Measurements from ENCODE around the gene IZUMO1. TPM values are rescaled to one million over a fixed set of nuclear protein-coding genes. Genes with fewer than 3 reads are reported as not detected.

The IZUMO1 gene
- total and polyA plus RNA-seq, 9 of the 15 experiments (the other 6 are each of a cell fraction or from before 2014, with no cell fraction given): 0.14 to 2.1 (median 0.73) TPM

- TF ChIP-seq ZNF639 (CRISPR knock-in tag; conservative IDR thresholded peaks at IDR 0.05 in 1 of 2, IDR thresholded peaks at IDR 0.05 in 1 of 2) (peak in 1 of 2 experiments; percentile 80; a peak in 2 of 4 replicates), ESRRB (CRISPR knock-in tag; IDR thresholded peaks at IDR 0.05; ENCODE audit: borderline replicate concordance) (no peak), ZC3H4 (CRISPR knock-in tag; IDR thresholded peaks at IDR 0.05; ENCODE audit: borderline replicate concordance) (no peak), MYBL2 (IDR thresholded peaks at IDR 0.05; ENCODE audit: low read depth) (no peak), MYBL2 (CRISPR knock-in tag; IDR thresholded peaks at IDR 0.05; ENCODE audit: borderline replicate concordance) (no peak), ASH1L (IDR thresholded peaks at IDR 0.05; ENCODE audit: borderline replicate concordance, low read depth, partially characterized antibody) (no peak), MYC (IDR thresholded peaks at IDR 0.05; ENCODE audit: low read depth, low read length) (peak; percentile 80), MYC (CRISPR knock-in tag; IDR thresholded peaks at IDR 0.05; ENCODE audit: borderline replicate concordance, low read depth) (no peak), NFRKB (IDR thresholded peaks at IDR 0.05; ENCODE audit: low read depth) (no peak), NFE2 (IDR thresholded peaks at IDR 0.05; ENCODE audit: low read depth) (no peak), ZNF586 (CRISPR knock-in tag; conservative IDR thresholded peaks at IDR 0.05) (no peak), ARHGAP35 (IDR thresholded peaks at IDR 0.05; ENCODE audit: partially characterized antibody) (no peak), SAP30 (IDR thresholded peaks at IDR 0.05; ENCODE audit: borderline replicate concordance, insufficient read depth, low read depth, low read length, poor library complexity, severe bottlenecking) (no peak), MCM7 (IDR thresholded peaks at IDR 0.05) (no peak), ZNF274 (IDR thresholded peaks at IDR 0.05; ENCODE audit: borderline replicate concordance, low read depth, low read length) (no peak), U2AF2 (optimal IDR thresholded peaks at IDR 0.05; ENCODE audit: low read depth, low read length) (no peak), ZNF507 (tag; conservative IDR thresholded peaks at IDR 0.05) (no peak), ZNF165 (CRISPR knock-in tag; IDR thresholded peaks at IDR 0.05; ENCODE audit: borderline replicate concordance) (no peak), TGIF2 (CRISPR knock-in tag; IDR thresholded peaks at IDR 0.05) (no peak), MLLT1 (IDR thresholded peaks at IDR 0.05) (peak in 1 of 2 experiments; percentile 26; a peak in 1 of 4 replicates)
- TF ChIP-seq, protein P1, sequence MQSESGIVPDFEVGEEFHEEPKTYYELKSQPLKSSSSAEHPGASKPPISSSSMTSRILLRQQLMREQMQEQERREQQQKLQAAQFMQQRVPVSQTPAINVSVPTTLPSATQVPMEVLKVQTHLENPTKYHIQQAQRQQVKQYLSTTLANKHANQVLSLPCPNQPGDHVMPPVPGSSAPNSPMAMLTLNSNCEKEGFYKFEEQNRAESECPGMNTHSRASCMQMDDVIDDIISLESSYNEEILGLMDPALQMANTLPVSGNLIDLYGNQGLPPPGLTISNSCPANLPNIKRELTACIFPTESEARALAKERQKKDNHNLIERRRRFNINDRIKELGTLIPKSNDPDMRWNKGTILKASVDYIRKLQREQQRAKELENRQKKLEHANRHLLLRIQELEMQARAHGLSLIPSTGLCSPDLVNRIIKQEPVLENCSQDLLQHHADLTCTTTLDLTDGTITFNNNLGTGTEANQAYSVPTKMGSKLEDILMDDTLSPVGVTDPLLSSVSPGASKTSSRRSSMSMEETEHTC (IDR thresholded peaks at IDR 0.05): 0 out of 2 replicates have a peak, but pooled peaks have one; percentile 18
Measured at GRCh38 chr19:48738557-48739403, 7.9 kb downstream of the IZUMO1 start (continued).
